Fibroblast of upper back skin (primary cell): ENCODE data around the gene ATP1A4.
A peak's percentile ranks its signal among the peaks of the same experiment; 100 is the strongest.
"Not testable (repeated sequence)": the region's sequence is repeated elsewhere in the genome, so short reads cannot be mapped to it uniquely, and the experiment has no call there.

ENCODE experiments used
- DNase-seq: peaks from one replicate; pipeline ENCODE4 v3.0.0-alpha.2; 2013

Gene ATP1A4

DNA sequence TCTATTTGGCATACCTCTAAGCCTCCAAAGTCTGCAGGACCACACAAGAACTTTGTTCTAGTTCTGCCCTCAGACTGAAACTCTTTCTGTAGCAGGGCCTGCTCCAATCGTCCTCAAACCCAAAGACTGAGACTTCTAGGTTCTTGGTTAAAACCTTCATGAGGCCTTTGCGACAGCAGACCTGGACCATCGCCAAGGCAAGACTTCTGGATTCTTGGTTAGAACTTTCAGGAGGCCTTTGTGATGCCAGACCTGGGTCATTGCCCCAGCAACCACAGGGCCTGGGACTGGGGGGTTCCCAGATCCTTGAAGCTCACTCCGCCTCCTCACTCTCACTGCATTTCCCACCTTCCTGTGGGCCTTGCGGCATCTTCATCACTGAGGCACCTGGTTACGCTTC lies at the start of gene ATP1A4:
Gene ATP1A4 (plus strand): TSS at position 301 of the 400 bp plus-strand sequence. CDS start 438 bp downstream, outside the sequence.
- no peak for DNase-seq

DNA sequence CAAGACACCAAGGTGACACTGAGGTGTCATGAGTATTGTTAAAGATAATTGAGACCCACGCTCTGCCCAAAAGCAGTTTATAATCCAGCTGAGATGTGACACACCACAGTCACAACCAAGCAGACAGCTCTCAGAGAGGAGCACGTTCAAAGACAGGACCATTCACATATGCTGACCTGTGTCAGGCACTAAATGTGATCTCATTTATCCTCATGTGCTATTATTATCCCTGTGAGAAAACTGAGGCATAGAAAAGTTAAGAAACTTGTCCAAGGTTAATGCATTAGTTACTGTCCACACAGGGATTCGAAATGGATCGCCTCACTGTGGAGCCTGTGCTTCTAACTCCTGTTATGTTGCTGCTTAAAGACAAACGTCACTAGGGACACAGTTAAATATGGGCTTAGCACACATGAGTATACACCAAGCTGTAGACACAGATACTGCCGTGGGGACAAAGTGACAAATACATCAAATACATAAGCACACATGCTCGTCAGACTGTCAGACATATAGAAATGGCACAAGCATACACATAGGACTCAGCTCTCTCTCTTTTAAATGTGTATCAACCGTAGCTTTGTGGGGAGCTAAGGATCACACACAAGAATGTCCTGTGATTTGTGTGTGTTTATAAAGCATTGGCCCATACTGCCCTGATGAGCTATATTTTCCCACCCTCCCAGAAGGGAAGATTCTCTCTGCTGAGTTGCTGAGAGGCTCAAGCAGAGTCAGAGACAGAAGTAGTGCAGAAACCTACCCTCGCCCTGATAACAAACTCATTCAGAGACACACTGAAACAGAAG lies 49.5 kb upstream of the ATP1A4 start:
- DNase-seq = no peak

DNA sequence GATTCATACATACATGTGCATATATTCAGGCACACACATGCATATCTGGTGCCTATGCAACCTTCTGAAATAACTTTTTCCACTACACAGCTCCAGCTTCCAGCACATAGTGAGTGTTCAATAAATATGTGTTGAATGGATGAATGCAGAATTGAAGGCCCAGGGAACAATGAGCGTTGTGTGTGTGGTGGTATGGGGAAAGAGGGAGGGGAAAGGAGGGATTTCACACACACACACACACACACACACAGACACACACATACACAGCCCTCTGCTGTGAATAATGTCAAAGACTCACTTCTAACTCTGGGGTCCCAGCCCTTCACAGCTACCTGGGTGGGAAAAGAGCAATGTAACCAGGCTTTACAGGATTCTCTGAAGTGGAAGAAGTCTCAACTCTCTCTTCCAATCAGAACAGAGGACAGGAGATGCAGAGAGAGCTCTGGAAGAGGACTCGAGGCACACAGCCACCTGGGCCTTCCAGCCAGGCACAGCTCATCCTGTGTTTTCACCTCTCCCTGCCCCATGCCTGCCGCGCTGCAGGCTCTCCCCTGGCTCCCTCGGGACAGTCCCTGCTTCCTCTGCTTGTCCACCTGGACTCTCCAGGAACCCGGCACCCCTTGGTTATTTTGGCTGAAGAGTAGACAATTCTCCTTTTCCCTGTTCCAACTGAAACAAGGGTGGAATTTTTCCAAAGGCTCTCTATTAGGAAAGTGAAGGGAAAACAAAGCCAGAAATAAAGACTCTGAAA lies 47.6 kb upstream of the ATP1A4 start:
- DNase-seq = no peak

- no peak for DNase-seq
These were observed 46.9 kb upstream of the ATP1A4 start for GRCh38 chr1:160104486-160104885.

DNA sequence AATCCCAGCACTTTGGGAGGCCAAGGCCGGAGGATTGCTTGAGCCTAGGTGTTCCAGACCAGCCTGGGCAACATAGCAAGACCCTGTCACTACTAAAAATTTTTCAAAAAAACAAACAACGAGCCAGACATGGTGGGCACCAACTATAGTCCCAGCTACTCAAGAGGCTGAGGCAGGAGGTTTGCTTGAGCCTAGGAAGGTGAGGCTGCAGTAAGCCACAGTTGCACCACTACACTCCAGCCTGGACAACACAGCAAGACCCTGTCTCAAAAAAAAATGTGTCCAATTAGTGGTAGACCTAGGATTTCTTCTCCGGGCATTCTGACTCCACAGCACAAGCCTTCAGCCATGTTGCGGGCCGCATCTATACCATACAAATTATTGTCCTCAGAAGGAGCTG lies 46.2 kb upstream of the ATP1A4 start:
- no peak for DNase-seq

DNA sequence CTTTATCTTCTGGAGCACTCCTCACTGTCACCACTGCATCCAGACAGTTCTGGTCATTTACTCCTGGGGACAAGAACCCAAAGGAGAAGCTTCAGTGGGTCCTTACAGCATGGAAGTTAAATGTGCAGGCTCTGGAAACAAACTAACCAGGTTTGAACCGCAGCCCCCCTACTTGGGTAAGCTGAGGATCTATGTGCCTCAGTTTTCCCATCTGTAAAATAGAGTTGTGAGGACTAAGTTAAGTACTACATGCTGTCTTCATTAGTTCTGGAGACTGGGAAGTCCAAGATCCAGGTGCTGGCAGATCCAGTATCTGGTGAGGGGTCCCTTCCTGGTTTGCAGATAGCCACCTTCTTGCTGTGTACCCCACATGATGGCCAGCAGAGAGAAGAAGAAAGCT lies 43.9 kb upstream of the ATP1A4 start:
- DNase-seq = no peak

DNA sequence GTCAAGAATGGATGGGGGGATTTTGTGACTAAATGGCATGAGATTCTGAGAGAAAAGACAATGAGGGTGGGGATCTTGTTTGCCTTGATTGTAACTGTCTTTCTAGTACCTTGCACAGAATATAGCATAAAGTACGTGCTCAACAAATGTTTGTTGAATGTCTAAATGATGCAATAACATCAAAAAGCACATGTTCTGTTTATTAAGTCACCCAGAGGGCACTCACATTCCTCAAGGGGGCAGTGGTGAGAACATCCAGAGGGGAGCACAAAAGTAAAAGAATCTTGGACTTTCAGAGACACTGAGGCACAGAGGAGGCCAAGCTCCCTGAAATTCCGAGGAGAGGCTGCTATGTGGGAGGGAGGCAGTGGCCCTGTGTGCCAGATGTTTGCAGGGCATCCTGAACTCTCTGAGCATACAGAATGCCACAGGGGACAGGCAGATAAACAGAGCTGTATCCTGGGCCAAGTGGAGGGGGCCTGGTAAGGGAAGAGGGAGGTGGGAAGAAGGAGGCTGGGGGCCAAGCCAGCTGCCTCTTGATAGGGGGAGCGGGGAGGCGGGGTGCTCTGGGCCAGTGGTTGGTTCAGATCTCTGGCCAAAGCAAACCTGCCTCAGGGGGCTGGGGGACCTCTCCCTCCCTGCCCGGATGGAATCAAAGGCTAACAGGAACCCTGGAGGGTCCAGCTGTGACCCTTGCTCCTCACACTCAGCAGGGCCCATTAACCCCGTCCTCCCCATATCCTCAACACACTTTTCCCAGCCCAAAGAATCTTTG lies 42.3 kb upstream of the ATP1A4 start:
- DNase-seq = peak; percentile 52

DNA sequence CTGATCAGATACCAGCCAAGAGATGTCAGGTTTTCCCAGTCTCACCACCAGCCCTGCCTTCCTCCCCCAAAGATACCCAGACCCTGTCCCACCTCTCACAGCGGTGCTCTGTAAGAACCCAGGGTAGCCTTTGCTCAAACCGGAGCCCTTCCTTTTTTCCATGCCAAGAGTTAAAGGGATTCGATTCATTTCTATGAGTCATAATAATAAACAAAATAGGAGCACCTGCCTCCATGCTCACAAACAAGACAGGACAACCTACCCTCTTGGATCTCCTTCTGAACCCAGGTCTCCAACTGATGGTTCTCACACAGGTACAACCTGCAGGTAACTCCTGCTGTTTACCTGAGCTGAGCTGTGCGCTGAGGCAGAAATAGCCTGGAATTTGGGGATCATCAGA lies 41.7 kb upstream of the ATP1A4 start:
- no peak for DNase-seq

- not testable (repeated sequence) for DNase-seq
These were observed 39.9 kb upstream of the ATP1A4 start for GRCh38 chr1:160111462-160111861.

DNA sequence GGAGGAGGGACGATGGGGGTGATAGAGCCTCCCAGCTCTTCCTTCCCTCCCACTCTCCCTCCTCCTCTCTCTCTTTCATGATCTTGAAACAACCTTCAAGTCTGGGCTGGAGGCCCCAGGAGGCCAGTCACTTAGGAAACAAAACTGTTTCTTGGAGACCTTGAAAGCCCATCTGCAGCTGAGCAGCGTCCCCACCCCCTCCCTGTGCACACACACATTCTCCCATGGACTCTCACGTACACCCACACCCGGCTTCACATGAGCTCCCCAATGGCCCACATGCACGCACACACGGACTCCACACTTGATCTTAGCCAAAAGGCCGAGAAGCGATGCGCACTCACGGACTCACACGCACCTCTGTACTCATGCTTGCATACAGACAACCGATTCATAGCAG lies 39.0 kb upstream of the ATP1A4 start:
- peak; percentile 46 for DNase-seq

GRCh38 chr1:160113407-160113806 lies 38.0 kb upstream of the ATP1A4 start:
- no peak for DNase-seq

DNA sequence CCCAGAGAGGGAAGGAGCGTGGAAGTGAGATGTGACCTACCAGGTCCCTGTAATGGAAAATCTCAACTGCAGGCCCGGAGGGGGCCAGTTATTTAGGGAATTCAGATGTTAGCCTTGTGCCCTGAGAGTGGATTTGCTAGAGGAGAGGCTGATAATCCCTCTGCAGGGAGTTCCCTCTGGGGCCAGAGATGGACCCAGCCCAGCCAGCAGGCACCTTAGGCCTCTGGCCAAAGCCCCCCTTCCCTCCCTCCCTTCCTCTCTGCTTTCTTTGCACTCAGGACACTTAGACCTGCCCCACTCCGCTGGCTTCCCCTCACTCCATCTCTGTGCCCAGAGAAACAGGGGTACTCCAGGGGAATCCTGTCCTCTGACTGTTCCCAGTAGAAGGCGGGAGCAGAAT lies 37.3 kb upstream of the ATP1A4 start:
- DNase-seq = no peak

DNA sequence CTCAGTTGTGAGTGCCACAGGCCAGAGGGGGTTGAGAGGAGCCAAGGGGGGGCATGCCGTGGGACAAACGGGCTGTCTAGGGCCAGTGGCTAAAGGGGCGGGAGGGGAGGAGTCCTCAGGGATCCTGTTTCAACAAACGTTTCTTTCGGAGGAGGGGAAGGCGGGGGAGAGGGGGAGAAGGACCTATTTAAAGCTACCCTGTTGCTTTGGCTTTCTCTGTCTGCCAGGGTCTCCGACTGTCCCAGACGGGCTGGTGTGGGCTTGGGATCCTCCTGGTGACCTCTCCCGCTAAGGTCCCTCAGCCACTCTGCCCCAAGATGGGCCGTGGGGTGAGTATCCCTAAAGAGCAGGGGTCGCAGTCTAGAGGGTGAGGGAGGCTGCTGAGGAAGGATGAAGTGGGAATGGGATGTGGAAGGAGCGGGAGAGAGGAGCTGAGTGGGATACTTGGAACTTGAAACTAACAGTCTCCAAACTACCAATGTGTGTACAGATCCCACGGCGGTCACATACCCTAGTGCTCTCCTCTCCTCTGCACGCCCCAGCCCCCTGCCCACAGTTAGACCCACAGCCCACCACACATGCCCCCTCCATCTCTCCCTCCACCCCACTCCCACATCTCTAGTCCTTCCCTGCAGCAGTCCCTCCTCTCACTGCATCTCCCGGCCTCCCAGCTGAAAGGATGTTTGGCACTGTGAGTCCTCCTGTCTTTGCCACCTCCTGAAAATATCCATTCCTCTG lies 35.7 kb upstream of the ATP1A4 start, which contains the start of gene ATP1A2:
Gene ATP1A2 (plus strand): TSS at position 215 of the 738 bp plus-strand sequence. CDS start 103 bp downstream, at position 318.
- no peak for DNase-seq

DNA sequence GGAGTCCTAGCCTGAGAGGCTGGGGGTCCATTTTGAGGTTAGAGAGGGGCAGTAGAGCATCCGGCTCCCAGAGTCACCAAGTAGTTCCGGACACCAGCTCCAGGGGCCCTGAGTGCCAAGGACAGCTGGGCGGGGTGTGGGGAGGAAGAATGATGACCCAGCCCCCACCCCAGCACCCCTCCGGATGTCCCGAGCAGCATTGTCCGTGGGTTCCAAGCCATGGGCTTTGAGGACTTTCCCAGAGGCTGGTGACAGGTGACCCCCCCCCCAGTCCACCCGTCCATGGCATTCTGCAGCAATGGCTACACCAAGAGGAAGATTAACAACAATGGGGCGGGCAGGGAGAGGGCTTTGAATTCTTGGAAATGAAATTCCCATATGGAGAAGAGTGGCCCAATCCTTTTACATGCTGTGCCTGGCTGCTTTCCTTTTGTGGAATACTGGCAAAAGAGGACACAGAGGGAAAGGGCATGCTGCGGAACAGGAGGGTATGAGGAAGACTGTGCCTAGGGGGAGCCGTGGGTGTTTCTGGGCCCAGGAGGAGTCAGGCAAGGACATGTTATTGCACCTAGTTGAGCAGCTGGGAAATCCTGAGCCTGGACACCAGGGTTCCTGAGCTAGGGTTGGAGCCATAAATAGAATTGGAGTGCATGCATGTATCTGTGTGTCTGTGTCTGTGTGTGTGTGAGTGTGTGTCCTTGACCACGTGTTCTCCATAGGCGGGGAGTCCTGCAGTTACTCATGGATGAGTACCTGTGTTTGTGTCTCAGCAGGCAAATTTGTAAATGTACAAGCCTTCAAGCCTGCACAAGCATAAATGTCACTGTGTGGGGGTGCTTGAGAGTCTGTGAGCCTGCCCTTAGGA lies 34.9 kb upstream of the ATP1A4 start:
- DNase-seq = peak; percentile 53

- DNase-seq = no peak
These were observed 34.1 kb upstream of the ATP1A4 start for GRCh38 chr1:160117300-160117699.

DNA sequence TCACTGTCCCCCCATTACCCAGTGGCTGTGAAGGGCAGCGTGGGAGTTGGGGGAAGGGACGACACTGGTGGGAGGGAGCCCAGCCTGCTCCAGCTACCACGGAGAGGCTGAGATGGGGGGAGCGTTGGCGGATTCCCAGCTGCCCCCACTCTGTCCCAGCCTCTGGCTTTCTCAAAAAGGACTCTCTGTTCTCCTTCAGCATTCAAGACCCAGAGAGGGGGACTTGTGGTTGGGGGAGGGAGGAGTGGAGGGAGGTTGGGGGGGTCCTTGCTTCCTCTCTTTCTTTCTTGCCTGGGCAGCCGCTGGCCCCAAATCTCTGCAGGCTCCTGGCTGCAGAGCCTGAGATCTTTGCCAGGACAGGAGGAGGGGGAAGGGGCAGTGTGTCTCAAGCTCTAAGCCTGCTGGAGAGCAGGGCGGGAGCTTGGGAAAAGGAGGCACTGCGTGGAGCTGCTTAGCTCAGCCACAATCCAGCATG lies 33.7 kb upstream of the ATP1A4 start:
- peak; percentile 66 for DNase-seq

- DNase-seq = no peak
These were observed 32.5 kb upstream of the ATP1A4 start for GRCh38 chr1:160118928-160119327.

DNA sequence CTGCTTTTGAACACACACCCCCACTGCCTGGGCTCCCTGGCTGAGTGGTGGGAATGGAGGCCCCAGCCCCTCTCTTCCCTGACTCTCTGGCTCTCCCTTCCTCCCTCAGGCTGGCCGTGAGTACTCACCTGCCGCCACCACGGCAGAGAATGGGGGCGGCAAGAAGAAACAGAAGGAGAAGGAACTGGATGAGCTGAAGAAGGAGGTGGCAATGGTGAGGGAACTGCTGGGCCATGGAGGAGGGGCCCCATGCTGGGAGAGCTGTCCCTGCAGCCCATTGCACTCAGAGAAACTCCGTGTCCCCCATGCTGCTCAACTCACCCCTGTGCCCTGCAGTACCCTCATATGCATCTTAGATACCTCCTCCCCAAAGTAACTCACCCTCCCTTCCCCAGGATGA lies 30.6 kb upstream of the ATP1A4 start:
- no peak for DNase-seq

DNA sequence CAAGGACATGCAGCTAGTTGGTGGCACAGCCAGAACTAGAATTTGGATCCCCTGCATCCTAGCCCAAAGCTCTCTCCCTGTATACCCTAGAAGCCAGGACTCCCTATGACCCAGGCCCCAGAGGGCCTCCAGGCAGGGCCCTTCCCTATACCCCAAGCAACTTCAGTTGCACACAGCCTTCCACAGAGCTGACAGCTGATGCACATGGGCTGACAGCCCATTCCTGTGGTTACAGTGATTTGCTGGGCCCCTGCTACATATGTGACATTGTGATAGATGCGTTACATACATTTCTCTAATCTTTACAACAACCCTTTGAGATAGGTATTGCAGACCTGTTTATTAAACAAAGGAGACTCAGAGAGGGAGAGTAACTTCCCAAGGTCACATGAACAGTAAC lies 30.0 kb upstream of the ATP1A4 start:
- no peak for DNase-seq

DNA sequence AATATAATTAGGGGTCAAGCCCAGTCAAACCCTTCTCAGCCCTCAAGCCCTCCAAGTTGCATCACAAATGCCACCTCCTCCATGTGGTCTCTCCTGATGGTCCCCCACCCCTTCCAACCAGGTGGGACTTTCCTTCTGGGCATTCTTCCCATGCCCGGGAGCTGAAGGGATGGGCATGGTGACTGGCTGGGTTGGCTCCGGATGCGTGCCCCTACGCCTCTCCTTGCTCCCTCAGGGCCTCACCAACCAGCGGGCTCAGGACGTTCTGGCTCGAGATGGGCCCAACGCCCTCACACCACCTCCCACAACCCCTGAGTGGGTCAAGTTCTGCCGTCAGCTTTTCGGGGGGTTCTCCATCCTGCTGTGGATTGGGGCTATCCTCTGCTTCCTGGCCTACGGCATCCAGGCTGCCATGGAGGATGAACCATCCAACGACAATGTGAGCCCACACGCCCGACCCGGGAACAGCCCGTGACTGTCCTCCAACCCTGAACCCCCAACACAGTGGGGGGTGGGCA lies 28.4 kb upstream of the ATP1A4 start:
- no peak for DNase-seq

GRCh38 chr1:160123726-160124125 lies 27.7 kb upstream of the ATP1A4 start:
- no peak for DNase-seq
